OCI-LY7 (cell line): ENCODE data around the gene PPP1R37. TPM values are rescaled to one million over a fixed set of nuclear protein-coding genes. Genes with fewer than 3 reads are reported as not detected.

Experiments
- BruUV-seq: library from RNA; stranded (reverse); fragments of 400-500 nt; replicated peaks from 2 replicates; lab custom pipeline; 2021; lab: Mats Ljungman, UMichigan
- CTCF ChIA-PET: fragments of 300-600 bp; sonication (Branson Sonifier 250); formaldehyde crosslinking; loops from one replicate; lab custom pipeline; 2022; ENCODE audit warnings: antibody characterized with exemption; ENCODE audit not compliant: unreplicated experiment; lab: Charles Lee
- POLR2A ChIA-PET: fragments of 300-600 bp; sonication (Branson Sonifier 250); formaldehyde crosslinking; loops from one replicate; lab custom pipeline; 2022; ENCODE audit warnings: antibody characterized with exemption; lab: Charles Lee
- DNase-seq: peaks from one replicate; pipeline ENCODE4 v3.0.0-alpha.2; 2015; ENCODE audit warnings: low spot score
- H2AFZ ChIP-seq: fragments of 200-600 bp; sonication (generic), shearing (Covaris generic); 2 replicates; pipeline ENCODE4 v1.6.1; 2014; ENCODE audit warnings: mild to moderate bottlenecking, antibody characterized with exemption, low read length, moderate library complexity
- H3K27ac ChIP-seq: fragments of 200-600 bp; sonication (generic); 2 replicates; pipeline ENCODE4 v1.5.1; 2014; ENCODE audit warnings: mixed run types, low read depth, mild to moderate bottlenecking, moderate library complexity, low read length, inconsistent platforms; ENCODE audit not compliant: poor library complexity, severe bottlenecking
- H3K36me3 ChIP-seq: fragments of 200-600 bp; sonication (generic); 2 replicates; pipeline ENCODE4 v1.6.1; 2014; ENCODE audit warnings: mild to moderate bottlenecking, antibody characterized with exemption, low read length, moderate library complexity, mixed read lengths; ENCODE audit not compliant: insufficient read depth
- H3K4me1 ChIP-seq: fragments of 200-600 bp; sonication (generic); 2 replicates; pipeline ENCODE4 v1.5.1; 2014; ENCODE audit warnings: mild to moderate bottlenecking, low read length; ENCODE audit not compliant: insufficient read depth, poor library complexity, severe bottlenecking
- H3K4me2 ChIP-seq: fragments of 200-600 bp; sonication (generic); 2 replicates; pipeline ENCODE4 v1.6.1; 2014; ENCODE audit warnings: mild to moderate bottlenecking, low read length
- H3K4me3 ChIP-seq: fragments of 200-600 bp; sonication (generic); 2 replicates; pipeline ENCODE4 v1.5.1; 2014; ENCODE audit warnings: mild to moderate bottlenecking, low read depth, low read length; ENCODE audit not compliant: poor library complexity, severe bottlenecking
- H3K79me2 ChIP-seq: fragments of 200-600 bp; sonication (generic); 2 replicates; pipeline ENCODE4 v1.6.1; 2016; ENCODE audit warnings: low read depth, mild to moderate bottlenecking, low read length, moderate library complexity, mixed read lengths; ENCODE audit not compliant: insufficient read depth
- H3K9me2 ChIP-seq: fragments of 200-600 bp; sonication (generic); 2 replicates; pipeline ENCODE4 v1.6.1; 2016; ENCODE audit warnings: mild to moderate bottlenecking, low read length, mixed read lengths; ENCODE audit not compliant: insufficient read depth
- H3K9me3 ChIP-seq: fragments of 200-600 bp; sonication (generic); 2 replicates; pipeline ENCODE4 v1.6.1; 2014; ENCODE audit warnings: mild to moderate bottlenecking, mixed run types, low read length, mixed read lengths
- H4K20me1 ChIP-seq: fragments of 200-600 bp; sonication (generic); 2 replicates; pipeline ENCODE4 v1.6.1; 2014; ENCODE audit warnings: mild to moderate bottlenecking, antibody characterized with exemption, low read length, moderate library complexity, mixed read lengths; ENCODE audit not compliant: insufficient read depth
- EZH2phosphoT487 ChIP-seq: fragments of 200-600 bp; sonication (generic); IDR thresholded peaks from 2 replicates; pipeline ENCODE4 v1.6.1; 2018; ENCODE audit warnings: low read depth, borderline replicate concordance, mild to moderate bottlenecking, mixed run types, antibody characterized with exemption, low read length, moderate library complexity, mixed read lengths
- intact Hi-C: fragments of 100-400 bp; cut with micrococcal nuclease; formaldehyde crosslinking; loops from one replicate; pipeline ENCODE4 v1.10.0; 2022; ENCODE audit not compliant: unreplicated experiment
- total RNA-seq, 2 experiments: library from RNA; depleted of rRNA in 1 of 2; stranded (reverse); fragments of >200 nt in 1 of 2; shearing (Covaris generic) in 1 of 2; gene quantifications; 2 replicates each; pipeline ENCODE4 v1.2.3, GENCODE V29; 2014 to 2022
- TF ChIP-seq, protein P1 (sequence below): fragments of 200-600 bp; sonication (generic); conservative IDR thresholded peaks from 2 replicates; pipeline ENCODE4 v1.5.1; 2014; ENCODE audit warnings: mild to moderate bottlenecking, antibody characterized with exemption, low read length, moderate library complexity, mixed read lengths

The PPP1R37 gene
- total RNA-seq, 2 experiments from 2014 or later = 24.7 to 48.6 TPM

DNA sequence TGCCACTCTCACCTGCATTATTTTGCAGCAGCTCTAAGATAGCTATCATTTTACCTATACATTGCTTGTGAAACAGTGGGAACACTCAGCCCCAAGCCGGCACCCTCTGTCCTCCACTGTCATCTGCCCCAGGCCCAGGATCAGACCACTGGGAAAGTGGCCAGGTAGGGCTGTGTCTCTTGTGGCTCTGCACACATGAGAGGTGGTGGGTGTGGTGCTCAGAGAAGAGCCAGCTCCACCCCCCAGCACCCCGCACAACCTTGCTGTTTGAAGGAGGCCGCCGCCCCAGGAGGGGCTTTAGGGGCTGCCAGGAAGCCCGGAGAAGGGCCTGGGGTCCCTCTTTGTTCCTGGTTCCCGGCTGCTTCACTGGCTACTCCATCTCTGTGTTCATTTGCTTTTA is 26.6 kb downstream of the PPP1R37 start:
- H3K27ac ChIP-seq = peak overlapping the region; percentile 66
- H3K9me2 ChIP-seq = no peaks in the 10 kb centered on the region
- H2AFZ ChIP-seq = no peak overlapping the region
- ChIA-PET POLR2A (no interaction called here), CTCF (no interaction called here)
- no peak for TF ChIP-seq EZH2phosphoT487
- TF ChIP-seq, protein P1, sequence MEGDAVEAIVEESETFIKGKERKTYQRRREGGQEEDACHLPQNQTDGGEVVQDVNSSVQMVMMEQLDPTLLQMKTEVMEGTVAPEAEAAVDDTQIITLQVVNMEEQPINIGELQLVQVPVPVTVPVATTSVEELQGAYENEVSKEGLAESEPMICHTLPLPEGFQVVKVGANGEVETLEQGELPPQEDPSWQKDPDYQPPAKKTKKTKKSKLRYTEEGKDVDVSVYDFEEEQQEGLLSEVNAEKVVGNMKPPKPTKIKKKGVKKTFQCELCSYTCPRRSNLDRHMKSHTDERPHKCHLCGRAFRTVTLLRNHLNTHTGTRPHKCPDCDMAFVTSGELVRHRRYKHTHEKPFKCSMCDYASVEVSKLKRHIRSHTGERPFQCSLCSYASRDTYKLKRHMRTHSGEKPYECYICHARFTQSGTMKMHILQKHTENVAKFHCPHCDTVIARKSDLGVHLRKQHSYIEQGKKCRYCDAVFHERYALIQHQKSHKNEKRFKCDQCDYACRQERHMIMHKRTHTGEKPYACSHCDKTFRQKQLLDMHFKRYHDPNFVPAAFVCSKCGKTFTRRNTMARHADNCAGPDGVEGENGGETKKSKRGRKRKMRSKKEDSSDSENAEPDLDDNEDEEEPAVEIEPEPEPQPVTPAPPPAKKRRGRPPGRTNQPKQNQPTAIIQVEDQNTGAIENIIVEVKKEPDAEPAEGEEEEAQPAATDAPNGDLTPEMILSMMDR = no peak
- H3K9me3 ChIP-seq = no peaks in the 10 kb centered on the region
- no peak overlapping the region for H3K4me3 ChIP-seq
- peaks cover 12% of the 10 kb centered on the region; the same call in 1 of the 2 replicates for H4K20me1 ChIP-seq
- no peak for DNase-seq
- intact Hi-C loops = no loop called here
- H3K4me1 ChIP-seq = peaks cover 46% of the 10 kb centered on the region
- H3K36me3 ChIP-seq = peaks cover 5% of the 10 kb centered on the region
- H3K4me2 ChIP-seq = peak overlapping the region; percentile 67
- no TSS peak for BruUV-seq
- peaks cover 35% of the 10 kb centered on the region; the same call in 1 of the 2 replicates for H3K79me2 ChIP-seq

DNA sequence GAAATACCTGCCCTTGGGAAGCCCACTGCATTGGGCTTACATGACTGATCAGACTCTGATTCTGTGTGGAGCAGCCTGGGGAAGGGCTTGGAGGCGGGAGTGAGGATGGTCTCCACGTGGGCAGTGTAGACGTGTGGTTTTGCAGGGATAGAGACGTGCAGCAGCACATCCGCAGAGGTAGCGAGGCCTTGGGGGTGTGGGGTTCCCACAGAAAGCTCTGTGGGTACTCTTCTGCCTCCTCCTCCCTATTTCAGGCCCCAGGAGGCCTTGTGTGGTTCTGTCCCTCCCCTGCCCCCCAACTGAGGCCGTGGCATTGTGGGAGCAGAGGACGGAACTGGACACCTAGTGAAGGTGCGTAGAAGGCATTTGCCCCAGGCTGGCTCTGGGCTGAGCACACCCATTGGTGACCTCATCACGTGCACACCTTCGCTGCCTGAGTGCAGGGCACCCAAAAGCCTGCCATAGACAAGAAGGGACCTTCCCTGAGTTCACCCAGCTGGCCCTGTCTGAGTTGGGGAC is 28.9 kb downstream of the PPP1R37 start:
- no peak for DNase-seq
- ChIA-PET POLR2A (no interaction called here), CTCF (no interaction called here)
- no peak for TF ChIP-seq EZH2phosphoT487
- TF ChIP-seq, protein P1 = no peak
- intact Hi-C loops = no loop called here
- H3K4me1 ChIP-seq = peaks cover 56% of the 10 kb centered on the region
- no peaks in the 10 kb centered on the region for H3K9me3 ChIP-seq
- peaks cover 40% of the 10 kb centered on the region; the same call in 1 of the 2 replicates for H3K79me2 ChIP-seq
- no peak overlapping the region for H3K4me2 ChIP-seq
- no peaks in the 10 kb centered on the region for H3K9me2 ChIP-seq
- peaks cover 8% of the 10 kb centered on the region for H3K36me3 ChIP-seq
- no TSS peak for BruUV-seq
- H4K20me1 ChIP-seq = peaks cover 12% of the 10 kb centered on the region; the same call in 1 of the 2 replicates
- H3K27ac ChIP-seq = no peak overlapping the region
- no peak overlapping the region for H3K4me3 ChIP-seq
- no peak overlapping the region for H2AFZ ChIP-seq

DNA sequence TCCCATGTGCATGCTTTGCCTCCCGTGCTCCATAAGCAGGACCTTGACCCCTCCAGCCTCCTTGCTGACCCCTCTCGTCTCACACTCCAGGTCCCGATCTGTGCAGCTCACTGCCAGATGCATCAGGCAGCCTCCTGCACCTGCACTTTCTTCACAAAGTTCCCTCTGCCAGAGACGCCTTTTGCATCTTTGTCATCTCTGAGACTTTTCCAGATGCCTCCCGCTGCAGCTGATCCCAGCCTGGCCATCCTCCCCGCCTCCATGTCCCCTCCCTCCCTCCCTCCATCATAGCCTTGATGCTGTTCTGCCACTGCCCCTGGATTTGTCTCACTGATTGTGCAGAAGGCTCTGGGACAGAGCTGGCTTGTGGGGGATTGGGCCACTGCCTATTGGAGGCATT is 29.9 kb downstream of the PPP1R37 start:
- H3K79me2 ChIP-seq = peaks cover 35% of the 10 kb centered on the region; the same call in 1 of the 2 replicates
- CTCF ChIA-PET = no interaction called here

More for the DNA sequence above, 29.9 kb downstream of the PPP1R37 start:
- no peak for DNase-seq
- no TSS peak for BruUV-seq
- Histone ChIP-seq H4K20me1 (peaks cover 12% of the 10 kb centered on the region; the same call in 1 of the 2 replicates), H3K36me3 (peaks cover 8% of the 10 kb centered on the region), H3K4me1 (peaks cover 52% of the 10 kb centered on the region), H3K27ac (no peak overlapping the region), H3K9me3 (no peaks in the 10 kb centered on the region), H3K9me2 (no peaks in the 10 kb centered on the region), H3K4me2 (no peak overlapping the region), H3K4me3 (no peak overlapping the region), H2AFZ (no peak overlapping the region)
- TF ChIP-seq EZH2phosphoT487 = no peak
- TF ChIP-seq, protein P1 = no peak
- POLR2A ChIA-PET = no interaction called here
- intact Hi-C loops = no loop called here
